Measurements from ENCODE around the gene KCNK2.

KCNK2 gene

GRCh38 chr1:215082532-215083382 lies at the start of gene KCNK2:
TSS of gene KCNK2 (plus strand) at chr1:215082737. CDS start at chr1:215083386, 649 bp downstream.
- peak; percentile 8 for DNase-seq

- no peak for DNase-seq
Observed at GRCh38 chr1:215032911-215033526, 49.5 kb upstream of the KCNK2 start.

- DNase-seq = no peak
Observed at GRCh38 chr1:215040190-215040589, 42.3 kb upstream of the KCNK2 start.

GRCh38 chr1:215043401-215043800 lies 39.1 kb upstream of the KCNK2 start:
- peak; percentile 32 for DNase-seq

GRCh38 chr1:215044151-215044550 lies 38.4 kb upstream of the KCNK2 start:
- no peak for DNase-seq

GRCh38 chr1:215045698-215046308 lies 36.7 kb upstream of the KCNK2 start:
- DNase-seq = no peak

GRCh38 chr1:215052256-215053015 lies 30.1 kb upstream of the KCNK2 start:
- no peak for DNase-seq

- DNase-seq = no peak
Observed at GRCh38 chr1:215054266-215054665, 28.3 kb upstream of the KCNK2 start.

- no peak for DNase-seq
Observed at GRCh38 chr1:215055281-215055935, 27.1 kb upstream of the KCNK2 start.

GRCh38 chr1:215056584-215056983 lies 26.0 kb upstream of the KCNK2 start:
- DNase-seq = no peak

- DNase-seq = no peak
Observed at GRCh38 chr1:215059947-215060346, 22.6 kb upstream of the KCNK2 start.

- no peak for DNase-seq
Observed at GRCh38 chr1:215064327-215064726, 18.2 kb upstream of the KCNK2 start.

- no peak for DNase-seq
Observed at GRCh38 chr1:215071078-215071477, 11.5 kb upstream of the KCNK2 start.

- DNase-seq = peak; percentile 9
Observed at GRCh38 chr1:215076322-215076721, 6.2 kb upstream of the KCNK2 start.

GRCh38 chr1:215079456-215079855 lies 3.1 kb upstream of the KCNK2 start:
- DNase-seq = no peak

GRCh38 chr1:215081661-215082531 lies 641 bp upstream of the KCNK2 start:
- DNase-seq = no peak

GRCh38 chr1:215083383-215083961 lies 935 bp downstream of the KCNK2 start:
- no peak for DNase-seq

GRCh38 chr1:215084621-215085020 lies 2.1 kb downstream of the KCNK2 start:
- no peak for DNase-seq

- DNase-seq = no peak
Observed at GRCh38 chr1:215087603-215088002, 5.1 kb downstream of the KCNK2 start.

- no peak for DNase-seq
Observed at GRCh38 chr1:215094381-215094780, 11.8 kb downstream of the KCNK2 start.

- DNase-seq = no peak
Observed at GRCh38 chr1:215095524-215095923, 13.0 kb downstream of the KCNK2 start.
